ENCODE results near the gene TAF11L13. TPM values are rescaled to one million over a fixed set of nuclear protein-coding genes. Genes with fewer than 3 reads are reported as not detected.

The TAF11L13 gene
- polyA plus RNA-seq, 4 donors, result not detected

DNA sequence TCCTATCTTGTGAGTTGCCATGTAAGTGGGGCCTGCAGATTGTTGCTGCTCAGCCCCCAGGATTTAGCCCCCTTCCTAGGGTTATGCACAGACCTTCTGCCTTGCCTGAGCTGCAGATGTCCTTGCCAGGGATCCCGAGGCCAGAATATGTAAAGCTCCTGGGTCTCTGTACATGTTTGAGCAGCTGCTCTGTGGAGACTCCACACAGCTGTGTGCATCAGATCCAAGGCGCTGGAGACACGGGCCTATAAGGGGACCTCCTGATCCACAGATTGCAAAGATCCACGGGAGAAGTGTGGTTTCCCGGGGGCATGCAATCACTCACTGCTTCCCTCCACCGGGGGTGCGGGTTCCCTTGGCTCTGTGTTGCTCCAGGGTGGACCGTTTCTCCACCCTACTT, 31.3 kb downstream of the TAF11L13 start:
- FAIRE-seq (no peak), DNase-seq (no peak)
- Histone ChIP-seq H3K27ac (ENCODE audit: low read depth in 1 of 3, low read length in 2 of 3) (no peak overlapping the region), H3K4me1 (ENCODE audit: control insufficient read depth in 3 of 3, insufficient read depth in 2 of 3, low read depth in 1 of 3, low read length in 2 of 3) (no peaks in the 10 kb centered on the region), H3K9me3 (ENCODE audit: control insufficient read depth in 2 of 2, insufficient read depth in 1 of 2, low read depth in 1 of 2, low read length in 1 of 2) (peaks cover 0 to 10% of the 10 kb centered on the region in 2 donors), H3K27me3 (ENCODE audit: control insufficient read depth in 3 of 3, insufficient read depth in 3 of 3, low read length in 3 of 3) (no peaks in the 10 kb centered on the region), H3K36me3 (ENCODE audit: control insufficient read depth in 3 of 3, insufficient read depth in 2 of 3, low read depth in 1 of 3, low read length in 3 of 3) (no peaks in the 10 kb centered on the region), H3K4me3 (ENCODE audit: low read depth in 1 of 3, low read length in 3 of 3) (no peak overlapping the region)
- WGBS, 3 donors, result 81 to 90% (median 88%) methylated on average over 8 of the region's 8 CpGs

DNA sequence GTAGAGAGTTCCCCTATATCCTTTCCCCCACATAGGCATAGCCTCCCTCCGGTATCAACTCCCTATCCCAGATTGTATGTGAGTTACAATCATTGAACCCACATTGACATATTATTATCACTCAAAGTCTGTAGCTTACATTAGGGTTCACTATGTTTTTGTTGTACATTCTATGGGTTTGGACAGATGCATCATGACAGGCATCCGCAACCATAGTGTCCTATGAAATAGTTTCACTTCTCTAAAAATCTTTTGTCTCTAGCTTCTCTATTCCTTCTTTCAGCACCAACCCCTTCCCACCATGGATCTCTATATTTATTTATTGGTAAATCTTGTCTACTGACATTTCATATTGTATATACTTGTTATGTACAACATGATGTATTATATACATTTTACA, 33.9 kb downstream of the TAF11L13 start:
- H3K27me3 ChIP-seq (ENCODE audit: control insufficient read depth in 3 of 3, insufficient read depth in 3 of 3, low read length in 3 of 3), result no peaks in the 10 kb centered on the region
- no peaks in the 10 kb centered on the region for H3K4me1 ChIP-seq (ENCODE audit: control insufficient read depth in 3 of 3, insufficient read depth in 2 of 3, low read depth in 1 of 3, low read length in 2 of 3)
- H3K36me3 ChIP-seq (ENCODE audit: control insufficient read depth in 3 of 3, insufficient read depth in 2 of 3, low read depth in 1 of 3, low read length in 3 of 3), result no peaks in the 10 kb centered on the region
- DNase-seq (no peak), FAIRE-seq (no peak)
- no peak overlapping the region for H3K27ac ChIP-seq (ENCODE audit: low read depth in 1 of 3, low read length in 2 of 3)
- 90 to 98% (median 94%) methylated on average over 2 of the region's 2 CpGs for WGBS, 3 donors
- no peak overlapping the region for H3K4me3 ChIP-seq (ENCODE audit: low read depth in 1 of 3, low read length in 3 of 3)
- H3K9me3 ChIP-seq (ENCODE audit: control insufficient read depth in 2 of 2, insufficient read depth in 1 of 2, low read depth in 1 of 2, low read length in 1 of 2), result peaks cover 3 to 19% of the 10 kb centered on the region in 2 donors

DNA sequence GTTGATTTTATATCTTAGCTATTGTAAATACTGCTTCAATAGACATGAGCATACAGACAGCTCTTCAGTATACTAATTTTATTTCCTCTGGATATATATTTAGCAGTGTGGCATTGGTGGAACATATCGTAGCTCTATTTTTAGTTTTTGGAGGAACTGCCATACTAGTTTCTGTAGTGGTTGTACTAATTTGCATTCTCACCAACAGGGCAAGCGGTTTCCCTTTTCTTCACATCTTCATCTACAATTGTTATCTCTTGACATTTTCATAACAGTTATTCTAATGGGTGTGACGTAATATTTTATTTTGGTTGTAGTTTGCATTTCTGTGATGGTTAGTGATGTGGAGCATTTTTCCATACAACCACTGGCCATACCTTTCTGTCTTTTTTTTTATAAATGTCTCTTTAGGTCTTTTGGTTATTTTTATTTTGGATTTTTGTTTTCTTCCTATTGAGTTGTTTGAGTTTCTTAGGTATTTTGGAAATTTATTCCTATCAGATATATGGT, 34.9 kb downstream of the TAF11L13 start:
- no peak for DNase-seq
- no peak for FAIRE-seq
- no peaks in the 10 kb centered on the region for H3K36me3 ChIP-seq (ENCODE audit: control insufficient read depth in 3 of 3, insufficient read depth in 2 of 3, low read depth in 1 of 3, low read length in 3 of 3)

DNA sequence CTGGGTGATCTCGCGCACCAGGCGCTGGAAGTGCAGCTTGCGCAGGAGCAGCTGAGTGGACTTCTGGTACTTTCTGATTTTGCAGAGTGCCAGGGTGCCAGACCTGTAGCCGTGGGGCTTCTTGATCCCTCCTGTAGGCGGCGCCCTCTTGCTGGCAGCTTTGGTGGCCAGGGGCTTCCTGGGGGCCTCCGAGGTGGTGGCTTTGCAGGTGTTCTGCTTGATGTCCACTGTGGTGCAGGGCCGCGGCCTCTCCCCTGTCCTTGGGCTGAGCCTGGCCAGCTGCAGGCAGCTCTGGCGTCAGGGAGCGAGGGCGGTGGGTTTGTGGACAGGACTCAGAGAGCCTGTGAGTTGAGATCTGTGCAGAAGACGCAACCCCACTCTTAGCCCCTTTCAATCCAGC, 38.5 kb downstream of the TAF11L13 start:
- DNase-seq, result no peak
- 89 to 91% (median 89%) methylated on average over 13 to 14 of the region's 14 CpGs for WGBS, 3 donors
- FAIRE-seq, result no peak

More for the DNA sequence above, 34.9 kb downstream of the TAF11L13 start:
- 80 to 89% (median 83%) methylated on average over 3 of the region's 3 CpGs for WGBS, 3 donors
- no peak overlapping the region for H3K27ac ChIP-seq (ENCODE audit: low read depth in 1 of 3, low read length in 2 of 3)
- no peaks in the 10 kb centered on the region for H3K27me3 ChIP-seq (ENCODE audit: control insufficient read depth in 3 of 3, insufficient read depth in 3 of 3, low read length in 3 of 3)
- H3K4me3 ChIP-seq (ENCODE audit: low read depth in 1 of 3, low read length in 3 of 3), result no peak overlapping the region
- peaks cover 3 to 21% of the 10 kb centered on the region in 2 donors for H3K9me3 ChIP-seq (ENCODE audit: control insufficient read depth in 2 of 2, insufficient read depth in 1 of 2, low read depth in 1 of 2, low read length in 1 of 2)
- H3K4me1 ChIP-seq (ENCODE audit: control insufficient read depth in 3 of 3, insufficient read depth in 2 of 3, low read depth in 1 of 3, low read length in 2 of 3), result no peaks in the 10 kb centered on the region

DNA sequence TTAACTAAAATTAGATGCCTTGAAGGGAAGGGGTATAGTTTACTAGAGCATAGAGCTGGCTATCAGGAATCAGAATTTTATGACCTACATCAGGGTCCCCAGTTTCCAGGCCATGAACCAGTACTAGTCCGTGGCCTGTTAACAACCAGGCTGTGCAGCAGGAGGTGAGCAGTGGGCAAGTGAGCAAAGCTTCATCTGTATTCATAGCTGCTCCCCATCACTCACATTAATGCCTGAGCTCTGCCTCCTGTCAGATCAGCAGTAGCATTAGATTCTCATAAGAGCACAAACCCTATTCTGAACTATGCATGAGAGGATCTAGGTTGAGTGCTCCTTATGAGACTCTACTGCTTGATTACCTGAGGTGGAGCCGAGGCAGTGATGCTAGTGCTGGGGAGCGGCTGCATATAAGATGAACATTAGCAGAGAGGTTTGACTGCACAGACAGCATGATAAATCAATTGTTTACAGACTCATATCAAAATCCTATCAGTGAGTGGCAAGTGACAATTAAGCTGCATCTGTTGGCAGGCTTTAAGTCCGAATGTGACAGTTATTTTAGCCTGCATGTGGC, 47.0 kb downstream of the TAF11L13 start:
- Histone ChIP-seq H3K36me3 (ENCODE audit: control insufficient read depth in 3 of 3, insufficient read depth in 2 of 3, low read depth in 1 of 3, low read length in 3 of 3) (no peaks in the 10 kb centered on the region), H3K9me3 (ENCODE audit: control insufficient read depth in 2 of 2, insufficient read depth in 1 of 2, low read depth in 1 of 2, low read length in 1 of 2) (no peaks in the 10 kb centered on the region), H3K4me3 (ENCODE audit: low read depth in 1 of 3, low read length in 3 of 3) (no peak overlapping the region), H3K27me3 (ENCODE audit: control insufficient read depth in 3 of 3, insufficient read depth in 3 of 3, low read length in 3 of 3) (no peaks in the 10 kb centered on the region), H3K4me1 (ENCODE audit: control insufficient read depth in 3 of 3, insufficient read depth in 2 of 3, low read depth in 1 of 3, low read length in 2 of 3) (no peaks in the 10 kb centered on the region), H3K27ac (ENCODE audit: low read depth in 1 of 3, low read length in 2 of 3) (no peak overlapping the region)
- 65 to 83% (median 79%) methylated on average over 4 of the region's 4 CpGs for WGBS, 3 donors
- no peak for DNase-seq
- no peak for FAIRE-seq

More for the DNA sequence above, 38.5 kb downstream of the TAF11L13 start:
- Histone ChIP-seq H3K27me3 (ENCODE audit: control insufficient read depth in 3 of 3, insufficient read depth in 3 of 3, low read length in 3 of 3) (no peaks in the 10 kb centered on the region), H3K9me3 (ENCODE audit: control insufficient read depth in 2 of 2, insufficient read depth in 1 of 2, low read depth in 1 of 2, low read length in 1 of 2) (peaks cover 3 to 12% of the 10 kb centered on the region in 2 donors), H3K27ac (ENCODE audit: low read depth in 1 of 3, low read length in 2 of 3) (no peak overlapping the region), H3K36me3 (ENCODE audit: control insufficient read depth in 3 of 3, insufficient read depth in 2 of 3, low read depth in 1 of 3, low read length in 3 of 3) (no peaks in the 10 kb centered on the region), H3K4me1 (ENCODE audit: control insufficient read depth in 3 of 3, insufficient read depth in 2 of 3, low read depth in 1 of 3, low read length in 2 of 3) (no peaks in the 10 kb centered on the region), H3K4me3 (ENCODE audit: low read depth in 1 of 3, low read length in 3 of 3) (no peak overlapping the region)

DNA sequence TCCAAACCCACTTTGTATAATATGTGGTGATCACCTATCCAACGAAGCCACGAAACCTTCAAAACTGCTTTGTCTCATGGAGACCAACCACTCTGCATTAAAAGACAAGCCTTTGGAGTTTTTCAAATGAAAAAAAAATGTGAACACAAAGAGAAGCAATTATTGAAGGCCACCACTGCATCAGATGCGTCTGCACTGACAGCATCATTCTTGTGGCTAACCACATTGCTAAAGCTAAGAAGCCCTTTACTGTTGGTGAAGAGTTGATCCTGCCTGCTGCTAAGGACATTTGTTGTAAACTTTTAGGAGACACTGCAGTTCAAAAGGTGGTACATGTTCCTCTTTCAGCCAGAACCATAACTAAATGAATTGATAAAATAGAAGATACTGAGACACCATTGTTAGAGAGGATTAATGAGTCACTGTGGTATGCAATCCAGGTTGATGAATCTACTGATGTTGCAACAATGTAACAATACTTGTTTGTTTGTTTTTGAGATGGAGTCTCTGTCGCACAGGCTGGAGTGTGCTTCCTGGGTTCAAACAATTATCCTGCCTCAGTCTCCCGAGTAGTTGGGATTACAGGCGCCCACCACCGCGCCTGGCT, 47.8 kb downstream of the TAF11L13 start:
- Histone ChIP-seq H3K4me1 (ENCODE audit: control insufficient read depth in 3 of 3, insufficient read depth in 2 of 3, low read depth in 1 of 3, low read length in 2 of 3) (no peaks in the 10 kb centered on the region), H3K27me3 (ENCODE audit: control insufficient read depth in 3 of 3, insufficient read depth in 3 of 3, low read length in 3 of 3) (no peaks in the 10 kb centered on the region), H3K36me3 (ENCODE audit: control insufficient read depth in 3 of 3, insufficient read depth in 2 of 3, low read depth in 1 of 3, low read length in 3 of 3) (no peaks in the 10 kb centered on the region), H3K27ac (ENCODE audit: low read depth in 1 of 3, low read length in 2 of 3) (no peak overlapping the region), H3K9me3 (ENCODE audit: control insufficient read depth in 2 of 2, insufficient read depth in 1 of 2, low read depth in 1 of 2, low read length in 1 of 2) (no peaks in the 10 kb centered on the region), H3K4me3 (ENCODE audit: low read depth in 1 of 3, low read length in 3 of 3) (no peak overlapping the region)
- DNase-seq (no peak), FAIRE-seq (no peak)
- WGBS, 3 donors, result 85 to 91% (median 90%) methylated on average over 8 of the region's 8 CpGs

DNA sequence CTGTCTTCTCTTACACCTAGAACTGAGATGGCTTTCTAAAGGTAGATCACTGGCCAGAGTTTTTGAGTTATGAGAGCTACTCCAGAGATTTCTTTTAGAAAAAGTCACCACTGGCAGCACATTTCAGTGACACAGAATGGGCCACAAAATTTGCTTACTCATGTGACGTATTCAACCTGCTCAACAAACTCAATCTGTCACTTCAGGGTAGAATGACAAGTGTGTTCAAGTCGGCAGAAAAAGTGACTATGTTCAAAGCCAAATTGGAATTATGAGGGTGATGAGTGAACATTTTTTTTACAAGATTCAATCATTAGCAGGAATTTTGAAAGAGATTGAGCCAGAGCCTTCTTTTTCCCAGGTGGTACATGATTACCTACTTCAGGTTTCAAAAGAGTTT, 48.8 kb downstream of the TAF11L13 start:
- H3K36me3 ChIP-seq (ENCODE audit: control insufficient read depth in 3 of 3, insufficient read depth in 2 of 3, low read depth in 1 of 3, low read length in 3 of 3), result no peaks in the 10 kb centered on the region
- WGBS, 3 donors, result 71 to 78% (median 73%) methylated on average over 2 of the region's 2 CpGs
- H3K4me1 ChIP-seq (ENCODE audit: control insufficient read depth in 3 of 3, insufficient read depth in 2 of 3, low read depth in 1 of 3, low read length in 2 of 3), result no peaks in the 10 kb centered on the region
- no peaks in the 10 kb centered on the region for H3K27me3 ChIP-seq (ENCODE audit: control insufficient read depth in 3 of 3, insufficient read depth in 3 of 3, low read length in 3 of 3)
- H3K4me3 ChIP-seq (ENCODE audit: low read depth in 1 of 3, low read length in 3 of 3), result no peak overlapping the region
- FAIRE-seq (no peak), DNase-seq (no peak)
- H3K9me3 ChIP-seq (ENCODE audit: control insufficient read depth in 2 of 2, insufficient read depth in 1 of 2, low read depth in 1 of 2, low read length in 1 of 2), result no peaks in the 10 kb centered on the region
- no peak overlapping the region for H3K27ac ChIP-seq (ENCODE audit: low read depth in 1 of 3, low read length in 2 of 3)
